Endothelial cell of umbilical vein (primary cell): ENCODE results near the gene CCL1. TPM values are rescaled to one million over a fixed set of nuclear protein-coding genes. Genes with fewer than 3 reads are reported as not detected.

Source experiments
- BruUV-seq: library from RNA; stranded (reverse); fragments of 400-500 nt; replicated peaks from 2 replicates; lab custom pipeline; 2021; lab: Mats Ljungman, UMichigan
- CTCF ChIA-PET: fragments of 300-600, 350-600 bp; sonication (Branson Sonifier 250); formaldehyde crosslinking; loops from one replicate; lab custom pipeline; 2021; ENCODE audit warnings: antibody characterized with exemption, inconsistent platforms; lab: Charles Lee
- POLR2A ChIA-PET: fragments of 300-600, 350-600 bp; sonication (Branson Sonifier 250); formaldehyde crosslinking; loops from one replicate; lab custom pipeline; 2021; ENCODE audit warnings: antibody characterized with exemption, inconsistent platforms; lab: Charles Lee
- DNase-seq: peaks from one replicate; pipeline ENCODE4 v3.0.0-alpha.2; 2011; ENCODE audit warnings: low read depth, low spot score
- FAIRE-seq: peaks from 2 replicates; lab custom pipeline; 2011; peaks lifted over from hg19 to GRCh38; lab: Jason Lieb, UNC
- H2AFZ ChIP-seq: 2 replicates; pipeline ENCODE4 v1.6.0; 2012; ENCODE audit warnings: low read depth, low read length, control low read depth, inconsistent platforms
- H3K27ac ChIP-seq: 2 replicates; pipeline ENCODE4 v1.5.1; 2011; ENCODE audit warnings: low read depth, mild to moderate bottlenecking, control low read depth, low read length, moderate library complexity; ENCODE audit not compliant: insufficient read depth
- H3K27me3 ChIP-seq, 2 experiments: 2 replicates each; pipeline versions ENCODE4 v1.6.0 to v1.6.1; 2011; ENCODE audit warnings: low read length in 2 of 2, mixed read lengths in 1 of 2; ENCODE audit not compliant: control insufficient read depth in 2 of 2, insufficient read depth in 2 of 2
- H3K36me3 ChIP-seq, 2 experiments: 2 replicates in 1 of 2; 3 replicates in 1 of 2; pipeline ENCODE4 v1.5.1; 2011; ENCODE audit warnings: low read length in 2 of 2, mild to moderate bottlenecking in 1 of 2, moderate library complexity in 1 of 2; ENCODE audit not compliant: control insufficient read depth in 2 of 2, insufficient read depth in 2 of 2; ENCODE audit errors: extremely low read depth in 1 of 2
- H3K4me1 ChIP-seq: 3 replicates; pipeline ENCODE4 v1.5.1; 2011; ENCODE audit warnings: mild to moderate bottlenecking, low read length; ENCODE audit not compliant: control insufficient read depth, insufficient read depth; ENCODE audit errors: extremely low read depth
- H3K4me2 ChIP-seq: 2 replicates; pipeline ENCODE4 v1.6.1; 2011; ENCODE audit warnings: low read length, control low read depth, mixed read lengths; ENCODE audit not compliant: insufficient read depth
- H3K4me3 ChIP-seq, 3 experiments: fragments of 200-600 bp in 1 of 3; sonication (generic), shearing (Covaris generic) in 1 of 3; replicated peaks in 1 of 3; 2 replicates each; pipeline ENCODE4 v1.5.1; 2011 to 2016; ENCODE audit warnings: control low read depth in 3 of 3, low read length in 3 of 3, mild to moderate bottlenecking in 2 of 3, inconsistent platforms in 1 of 3, low read depth in 1 of 3, moderate library complexity in 1 of 3; ENCODE audit not compliant: insufficient read depth in 1 of 3
- H3K79me2 ChIP-seq: 2 replicates; pipeline ENCODE4 v1.6.0; 2012; ENCODE audit warnings: low read length, inconsistent platforms; ENCODE audit not compliant: control insufficient read depth, insufficient read depth
- H3K9ac ChIP-seq: replicated peaks from 2 replicates; pipeline ENCODE3; 2011; ENCODE audit warnings: low read length, control low read depth; ENCODE audit not compliant: insufficient read depth; ENCODE audit errors: extremely low read depth
- H3K9me1 ChIP-seq: replicated peaks from 3 replicates; pipeline ENCODE4 v1.6.0; 2011; ENCODE audit warnings: mild to moderate bottlenecking, low read length; ENCODE audit not compliant: control insufficient read depth, insufficient read depth; ENCODE audit errors: extremely low read depth
- H3K9me3 ChIP-seq: replicated peaks from 2 replicates; pipeline ENCODE4 v1.5.1; 2012; ENCODE audit warnings: low read length, inconsistent platforms; ENCODE audit not compliant: control insufficient read depth, insufficient read depth
- H4K20me1 ChIP-seq: replicated peaks from 2 replicates; pipeline ENCODE3; 2011; ENCODE audit warnings: mild to moderate bottlenecking, low read length; ENCODE audit not compliant: control insufficient read depth, insufficient read depth; ENCODE audit errors: extremely low read depth
- CTCF ChIP-seq, 2 donors: IDR thresholded peaks; 1 replicate in 1 of 2; 2 replicates in 1 of 2; pipeline ENCODE4 v1.5.1; 2011; ENCODE audit warnings: low read length in 2 of 2, mild to moderate bottlenecking in 2 of 2, moderate library complexity in 2 of 2, control low read depth in 1 of 2, inconsistent platforms in 1 of 2, low read depth in 1 of 2; ENCODE audit not compliant: insufficient read depth in 1 of 2; ENCODE audit errors: extremely low read depth in 1 of 2
- EZH2 ChIP-seq: IDR thresholded peaks from 2 replicates; pipeline ENCODE4 v1.6.1; 2012; ENCODE audit warnings: borderline replicate concordance, low read depth, mild to moderate bottlenecking, moderate library complexity, low read length, inconsistent platforms; ENCODE audit not compliant: severe bottlenecking
- FOS ChIP-seq: IDR thresholded peaks from 2 replicates; pipeline ENCODE4 v1.6.1; 2011; ENCODE audit warnings: mild to moderate bottlenecking, low read length, moderate library complexity, borderline replicate concordance; ENCODE audit not compliant: insufficient read depth
- GATA2 ChIP-seq: IDR thresholded peaks from 2 replicates; pipeline ENCODE4 v1.7.0; 2011; ENCODE audit warnings: low read depth, mild to moderate bottlenecking, moderate library complexity, mixed read lengths, low read length; ENCODE audit not compliant: insufficient read length, insufficient read depth
- JUN ChIP-seq: IDR thresholded peaks from 2 replicates; pipeline ENCODE4 v1.6.1; 2011; ENCODE audit warnings: borderline replicate concordance, low read depth; ENCODE audit not compliant: insufficient read length, insufficient read depth
- MAX ChIP-seq: IDR thresholded peaks from 2 replicates; pipeline ENCODE4 v1.6.1; 2011; ENCODE audit not compliant: insufficient read depth, insufficient read length
- MYC ChIP-seq: IDR thresholded peaks from one replicate; pipeline ENCODE4 v1.6.1; 2011; ENCODE audit warnings: mild to moderate bottlenecking, low read depth, low read length
- POLR2A ChIP-seq: IDR thresholded peaks from 2 replicates; pipeline ENCODE4 v1.6.1; 2012; ENCODE audit warnings: low read depth, mild to moderate bottlenecking, control low read depth, low read length
- POLR2AphosphoS5 ChIP-seq: IDR thresholded peaks from 2 replicates; pipeline ENCODE4 v1.6.1; 2012; ENCODE audit warnings: low read depth, mild to moderate bottlenecking, control low read depth, low read length, moderate library complexity; ENCODE audit not compliant: insufficient read depth
- dilution Hi-C: fragments of 300-500 bp; cut with MboI; formaldehyde crosslinking; loops from one replicate; pipeline ENCODE4 v1.15.0; 2019; ENCODE audit warnings: low sequenced_read_pairs; ENCODE audit not compliant: extremely low pct_ligation_motif_present
- intact Hi-C: fragments of 100-400 bp; cut with micrococcal nuclease; formaldehyde crosslinking; loops from one replicate; pipeline ENCODE4 v1.10.0; 2022
- polyA plus RNA-seq, 4 experiments: library from polyadenylated mRNA; depleted of rRNA in 3 of 4; stranded (reverse) in 3 of 4; unstranded in 1 of 4; fragments of >200 nt; gene quantifications; 2 replicates each; pipeline versions ENCODE4 v1.2.1 to v1.2.3, GENCODE V29; 2011 to 2012; ENCODE audit warnings: missing spikeins in 1 of 4
- total RNA-seq: library from RNA; stranded (reverse); gene quantifications from 2 replicates; pipeline ENCODE4 v1.2.3, GENCODE V29; 2021

Gene CCL1
- total and polyA plus RNA-seq, 2 donors (not counting 3 experiments of a cell fraction or from before 2014, with no cell fraction given) = not detected

- Histone ChIP-seq H3K27ac (no peak overlapping the region), H3K4me2 (no peak overlapping the region), H3K9me3 (no peaks in the 10 kb centered on the region), H3K27me3 (no peaks in the 10 kb centered on the region), H3K36me3 (no peaks in the 10 kb centered on the region), H3K9ac (no peak overlapping the region), H2AFZ (no peak overlapping the region), H4K20me1 (no peaks in the 10 kb centered on the region), H3K79me2 (no peaks in the 10 kb centered on the region), H3K4me1 (peaks cover 18% of the 10 kb centered on the region), H3K4me3 (no peak overlapping the region), H3K9me1 (no peaks in the 10 kb centered on the region)
- dilution Hi-C loops (no loop called here), intact Hi-C loops (no loop called here)
- FAIRE-seq = no peak
- TF ChIP-seq MAX = no peak
- no peak for TF ChIP-seq POLR2AphosphoS5
- TF ChIP-seq GATA2 = no peak
- TF ChIP-seq POLR2A = no peak
- no peak for TF ChIP-seq MYC
- TF ChIP-seq CTCF (IDR thresholded peaks at IDR 0.05; ENCODE audit: extremely low read depth in 1 of 2, insufficient read depth in 1 of 2, low read depth in 1 of 2, low read length in 2 of 2) = no peak
- TF ChIP-seq JUN = no peak
- TF ChIP-seq EZH2 = no peak
- no peak for TF ChIP-seq FOS
- DNase-seq = no peak
- CTCF ChIA-PET = no interaction called here
- no TSS peak for BruUV-seq
- POLR2A ChIA-PET = no interaction called here
Measured at GRCh38 chr17:34378664-34379101, 15.7 kb upstream of the CCL1 start.
